Endothelial cell of umbilical vein (primary cell): Measurements from ENCODE around the gene ZNF768. TPM values are rescaled to one million over a fixed set of nuclear protein-coding genes. Genes with fewer than 3 reads are reported as not detected.

Source experiments
- BruUV-seq: library from RNA; stranded (reverse); fragments of 400-500 nt; replicated peaks from 2 replicates; lab custom pipeline; 2021; lab: Mats Ljungman, UMichigan
- CTCF ChIA-PET: fragments of 300-600, 350-600 bp; sonication (Branson Sonifier 250); formaldehyde crosslinking; loops from one replicate; lab custom pipeline; 2021; ENCODE audit warnings: antibody characterized with exemption, inconsistent platforms; lab: Charles Lee
- POLR2A ChIA-PET: fragments of 300-600, 350-600 bp; sonication (Branson Sonifier 250); formaldehyde crosslinking; loops from one replicate; lab custom pipeline; 2021; ENCODE audit warnings: antibody characterized with exemption, inconsistent platforms; lab: Charles Lee
- DNase-seq: peaks from one replicate; pipeline ENCODE4 v3.0.0-alpha.2; 2011; ENCODE audit warnings: low read depth, low spot score
- FAIRE-seq: peaks from 2 replicates; lab custom pipeline; 2011; peaks lifted over from hg19 to GRCh38; lab: Jason Lieb, UNC
- H2AFZ ChIP-seq: 2 replicates; pipeline ENCODE4 v1.6.0; 2012; ENCODE audit warnings: low read depth, low read length, control low read depth, inconsistent platforms
- H3K27ac ChIP-seq: 2 replicates; pipeline ENCODE4 v1.5.1; 2011; ENCODE audit warnings: low read depth, mild to moderate bottlenecking, control low read depth, low read length, moderate library complexity; ENCODE audit not compliant: insufficient read depth
- H3K27me3 ChIP-seq, 2 experiments: 2 replicates each; pipeline versions ENCODE4 v1.6.0 to v1.6.1; 2011; ENCODE audit warnings: low read length in 2 of 2, mixed read lengths in 1 of 2; ENCODE audit not compliant: control insufficient read depth in 2 of 2, insufficient read depth in 2 of 2
- H3K36me3 ChIP-seq, 2 experiments: 2 replicates in 1 of 2; 3 replicates in 1 of 2; pipeline ENCODE4 v1.5.1; 2011; ENCODE audit warnings: low read length in 2 of 2, mild to moderate bottlenecking in 1 of 2, moderate library complexity in 1 of 2; ENCODE audit not compliant: control insufficient read depth in 2 of 2, insufficient read depth in 2 of 2; ENCODE audit errors: extremely low read depth in 1 of 2
- H3K4me1 ChIP-seq: 3 replicates; pipeline ENCODE4 v1.5.1; 2011; ENCODE audit warnings: mild to moderate bottlenecking, low read length; ENCODE audit not compliant: control insufficient read depth, insufficient read depth; ENCODE audit errors: extremely low read depth
- H3K4me2 ChIP-seq: 2 replicates; pipeline ENCODE4 v1.6.1; 2011; ENCODE audit warnings: low read length, control low read depth, mixed read lengths; ENCODE audit not compliant: insufficient read depth
- H3K4me3 ChIP-seq, 3 experiments: fragments of 200-600 bp in 1 of 3; sonication (generic), shearing (Covaris generic) in 1 of 3; replicated peaks in 1 of 3; 2 replicates each; pipeline ENCODE4 v1.5.1; 2011 to 2016; ENCODE audit warnings: control low read depth in 3 of 3, low read length in 3 of 3, mild to moderate bottlenecking in 2 of 3, inconsistent platforms in 1 of 3, low read depth in 1 of 3, moderate library complexity in 1 of 3; ENCODE audit not compliant: insufficient read depth in 1 of 3
- H3K79me2 ChIP-seq: 2 replicates; pipeline ENCODE4 v1.6.0; 2012; ENCODE audit warnings: low read length, inconsistent platforms; ENCODE audit not compliant: control insufficient read depth, insufficient read depth
- H3K9ac ChIP-seq: replicated peaks from 2 replicates; pipeline ENCODE3; 2011; ENCODE audit warnings: low read length, control low read depth; ENCODE audit not compliant: insufficient read depth; ENCODE audit errors: extremely low read depth
- H3K9me1 ChIP-seq: replicated peaks from 3 replicates; pipeline ENCODE4 v1.6.0; 2011; ENCODE audit warnings: mild to moderate bottlenecking, low read length; ENCODE audit not compliant: control insufficient read depth, insufficient read depth; ENCODE audit errors: extremely low read depth
- H3K9me3 ChIP-seq: replicated peaks from 2 replicates; pipeline ENCODE4 v1.5.1; 2012; ENCODE audit warnings: low read length, inconsistent platforms; ENCODE audit not compliant: control insufficient read depth, insufficient read depth
- H4K20me1 ChIP-seq: replicated peaks from 2 replicates; pipeline ENCODE3; 2011; ENCODE audit warnings: mild to moderate bottlenecking, low read length; ENCODE audit not compliant: control insufficient read depth, insufficient read depth; ENCODE audit errors: extremely low read depth
- CTCF ChIP-seq, 2 donors: IDR thresholded peaks; 1 replicate in 1 of 2; 2 replicates in 1 of 2; pipeline ENCODE4 v1.5.1; 2011; ENCODE audit warnings: low read length in 2 of 2, mild to moderate bottlenecking in 2 of 2, moderate library complexity in 2 of 2, control low read depth in 1 of 2, inconsistent platforms in 1 of 2, low read depth in 1 of 2; ENCODE audit not compliant: insufficient read depth in 1 of 2; ENCODE audit errors: extremely low read depth in 1 of 2
- EZH2 ChIP-seq: IDR thresholded peaks from 2 replicates; pipeline ENCODE4 v1.6.1; 2012; ENCODE audit warnings: borderline replicate concordance, low read depth, mild to moderate bottlenecking, moderate library complexity, low read length, inconsistent platforms; ENCODE audit not compliant: severe bottlenecking
- FOS ChIP-seq: IDR thresholded peaks from 2 replicates; pipeline ENCODE4 v1.6.1; 2011; ENCODE audit warnings: mild to moderate bottlenecking, low read length, moderate library complexity, borderline replicate concordance; ENCODE audit not compliant: insufficient read depth
- GATA2 ChIP-seq: IDR thresholded peaks from 2 replicates; pipeline ENCODE4 v1.7.0; 2011; ENCODE audit warnings: low read depth, mild to moderate bottlenecking, moderate library complexity, mixed read lengths, low read length; ENCODE audit not compliant: insufficient read length, insufficient read depth
- JUN ChIP-seq: IDR thresholded peaks from 2 replicates; pipeline ENCODE4 v1.6.1; 2011; ENCODE audit warnings: borderline replicate concordance, low read depth; ENCODE audit not compliant: insufficient read length, insufficient read depth
- MAX ChIP-seq: IDR thresholded peaks from 2 replicates; pipeline ENCODE4 v1.6.1; 2011; ENCODE audit not compliant: insufficient read depth, insufficient read length
- MYC ChIP-seq: IDR thresholded peaks from one replicate; pipeline ENCODE4 v1.6.1; 2011; ENCODE audit warnings: mild to moderate bottlenecking, low read depth, low read length
- POLR2A ChIP-seq: IDR thresholded peaks from 2 replicates; pipeline ENCODE4 v1.6.1; 2012; ENCODE audit warnings: low read depth, mild to moderate bottlenecking, control low read depth, low read length
- POLR2AphosphoS5 ChIP-seq: IDR thresholded peaks from 2 replicates; pipeline ENCODE4 v1.6.1; 2012; ENCODE audit warnings: low read depth, mild to moderate bottlenecking, control low read depth, low read length, moderate library complexity; ENCODE audit not compliant: insufficient read depth
- dilution Hi-C: fragments of 300-500 bp; cut with MboI; formaldehyde crosslinking; loops from one replicate; pipeline ENCODE4 v1.15.0; 2019; ENCODE audit warnings: low sequenced_read_pairs; ENCODE audit not compliant: extremely low pct_ligation_motif_present
- intact Hi-C: fragments of 100-400 bp; cut with micrococcal nuclease; formaldehyde crosslinking; loops from one replicate; pipeline ENCODE4 v1.10.0; 2022
- polyA plus RNA-seq, 4 experiments: library from polyadenylated mRNA; depleted of rRNA in 3 of 4; stranded (reverse) in 3 of 4; unstranded in 1 of 4; fragments of >200 nt; gene quantifications; 2 replicates each; pipeline versions ENCODE4 v1.2.1 to v1.2.3, GENCODE V29; 2011 to 2012; ENCODE audit warnings: missing spikeins in 1 of 4
- total RNA-seq: library from RNA; stranded (reverse); gene quantifications from 2 replicates; pipeline ENCODE4 v1.2.3, GENCODE V29; 2021

Gene ZNF768
- total and polyA plus RNA-seq, 2 donors (not counting 3 experiments of a cell fraction or from before 2014, with no cell fraction given), result 24.2 to 24.7 TPM

- CTCF ChIA-PET, result interaction anchor here (1.4 kb wide), 1 partner anchor 83 kb away, joined by 3 read pairs; no protein-coding TSS in a partner anchor
- POLR2A ChIA-PET, result no interaction called here
- no peaks in the 10 kb centered on the region for H3K4me1 ChIP-seq
- H3K4me3 ChIP-seq, result no peak overlapping the region
- H3K27me3 ChIP-seq, result peaks cover 0 to 7% of the 10 kb centered on the region in 2 experiments
- no peaks in the 10 kb centered on the region for H3K9me3 ChIP-seq
- H3K9me1 ChIP-seq, result no peaks in the 10 kb centered on the region
- no peak overlapping the region for H3K9ac ChIP-seq
- no peak for FAIRE-seq
- no peak overlapping the region for H3K27ac ChIP-seq
- no peak overlapping the region for H2AFZ ChIP-seq
- intact Hi-C loops (loop anchor here (5.0 kb wide), 1 partner anchor 58 kb away; no protein-coding TSS in a partner anchor), dilution Hi-C loops (no loop called here)
- no peak for DNase-seq
- H3K4me2 ChIP-seq, result no peak overlapping the region
- no peaks in the 10 kb centered on the region for H3K79me2 ChIP-seq
- no peak for TF ChIP-seq FOS
- TF ChIP-seq CTCF (IDR thresholded peaks at IDR 0.05; ENCODE audit: extremely low read depth in 1 of 2, insufficient read depth in 1 of 2, low read depth in 1 of 2, low read length in 2 of 2), result no peak
- no peak for TF ChIP-seq POLR2AphosphoS5
- TF ChIP-seq JUN, result no peak
- no peak for TF ChIP-seq MYC
- TF ChIP-seq POLR2A, result no peak
- TF ChIP-seq EZH2, result no peak
- TF ChIP-seq GATA2, result no peak
- TF ChIP-seq MAX, result no peak
- no peaks in the 10 kb centered on the region for H4K20me1 ChIP-seq
- no peaks in the 10 kb centered on the region for H3K36me3 ChIP-seq
- BruUV-seq, result no TSS peak
Observed at GRCh38 chr16:30515275-30515674, 11.1 kb downstream of the ZNF768 start.
